MG63 (cell line): ENCODE results near the gene CSAG1. TPM values are rescaled to one million over a fixed set of nuclear protein-coding genes. Genes with fewer than 3 reads are reported as not detected.
"Not testable (repeated sequence)": the region's sequence is repeated elsewhere in the genome, so short reads cannot be mapped to it uniquely, and the experiment has no call there.

ENCODE experiments used
- DNase-seq: peaks from one replicate; pipeline ENCODE4 v3.0.0-alpha.2; 2020
- H3K27me3 ChIP-seq: fragments of 250-450 bp; sonication (Bioruptor Pico); 2 replicates; pipeline ENCODE4 v1.5.1; 2020; ENCODE audit warnings: mild to moderate bottlenecking, moderate library complexity
- H3K36me3 ChIP-seq: fragments of 250-450 bp; sonication (Bioruptor Pico); 2 replicates; pipeline ENCODE4 v1.5.1; 2020; ENCODE audit warnings: mild to moderate bottlenecking, moderate library complexity
- H3K4me3 ChIP-seq: fragments of 250-450 bp; sonication (Bioruptor Pico); 2 replicates; pipeline ENCODE4 v1.5.1; 2020; ENCODE audit warnings: mild to moderate bottlenecking, moderate library complexity
- H3K9me3 ChIP-seq: fragments of 250-450 bp; sonication (Bioruptor Pico); 2 replicates; pipeline ENCODE4 v1.5.1; 2020; ENCODE audit warnings: mild to moderate bottlenecking, moderate library complexity
- total RNA-seq: library from RNA; depleted of rRNA; stranded (reverse); fragments of >200 nt; shearing (Covaris generic); gene quantifications from 2 replicates; pipeline ENCODE4 v1.2.3, GENCODE V29; 2014; ENCODE audit warnings: low replicate concordance; rRNA removed

The CSAG1 gene
- total RNA-seq, 1 experiment from 2014 or later, result not detected

DNA sequence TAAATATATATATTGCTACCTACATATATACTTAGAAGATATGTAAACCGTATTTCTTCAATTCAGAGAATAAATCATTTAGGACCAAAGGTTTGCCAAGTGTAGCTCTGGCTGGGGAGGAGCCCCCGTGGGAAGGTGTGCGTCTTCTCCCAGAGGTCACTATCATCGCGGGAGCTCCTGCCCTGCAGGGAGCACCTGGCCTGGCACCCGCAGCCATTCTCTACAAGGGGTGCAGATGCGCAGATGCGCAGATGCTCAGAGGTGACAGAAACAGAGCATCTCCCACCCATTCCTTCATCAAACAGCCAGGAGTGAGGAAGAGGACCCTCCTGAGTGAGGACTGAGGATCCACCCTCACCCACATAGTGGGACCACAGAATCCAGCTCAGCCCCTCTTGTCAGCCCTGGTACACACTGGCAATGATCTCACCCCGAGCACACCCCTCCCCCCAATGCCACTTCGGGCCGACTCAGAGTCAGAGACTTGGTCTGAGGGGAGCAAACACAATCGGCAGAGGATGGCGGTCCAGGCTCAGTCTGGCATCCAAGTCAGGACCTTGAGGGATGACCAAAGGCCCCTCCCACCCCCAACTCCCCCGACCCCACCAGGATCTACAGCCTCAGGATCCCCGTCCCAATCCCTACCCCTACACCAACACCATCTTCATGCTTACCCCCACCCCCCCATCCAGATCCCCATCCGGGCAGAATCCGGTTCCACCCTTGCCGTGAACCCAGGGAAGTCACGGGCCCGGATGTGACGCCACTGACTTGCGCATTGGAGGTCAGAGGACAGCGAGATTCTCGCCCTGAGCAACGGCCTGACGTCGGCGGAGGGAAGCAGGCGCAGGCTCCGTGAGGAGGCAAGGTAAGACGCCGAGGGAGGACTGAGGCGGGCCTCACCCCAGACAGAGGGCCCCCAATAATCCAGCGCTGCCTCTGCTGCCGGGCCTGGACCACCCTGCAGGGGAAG, 19.4 kb downstream of the CSAG1 start, which contains the start of gene MAGEA2B:
Gene MAGEA2B, plus strand, starts transcription at position 814 of the 973 bp plus-strand sequence. CDS start 2,479 bp downstream, outside the sequence.
- H3K4me3 ChIP-seq, DNase-seq, H3K9me3 ChIP-seq, H3K27me3 ChIP-seq, H3K36me3 ChIP-seq: not testable (repeated sequence)

GRCh38 chrX:152713195-152713594, 20.3 kb downstream of the CSAG1 start:
- H3K27me3 ChIP-seq, H3K4me3 ChIP-seq, H3K9me3 ChIP-seq, H3K36me3 ChIP-seq, DNase-seq: not testable (repeated sequence)

DNA sequence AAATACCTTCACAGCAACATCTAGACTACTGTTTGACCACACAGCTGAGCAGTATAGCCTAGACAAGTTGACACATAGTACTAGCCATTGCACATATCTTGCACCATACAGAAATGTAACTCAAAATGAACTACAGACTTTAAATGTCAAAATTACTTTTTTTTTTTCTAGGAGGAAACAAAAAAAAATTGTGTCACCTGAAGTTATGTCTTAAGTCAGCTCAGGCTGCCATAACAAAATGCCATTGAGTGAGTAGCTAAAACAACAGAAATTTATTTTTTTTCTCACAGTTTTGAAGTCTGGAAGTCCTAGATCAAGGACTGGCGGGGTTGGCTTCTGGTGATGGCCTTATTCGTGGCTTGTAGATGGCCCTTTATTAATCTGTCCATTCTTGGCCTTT, 24.3 kb downstream of the CSAG1 start, which contains the start of gene CSAG2:
Gene CSAG2, minus strand, starts transcription at position 101 of the 400 bp plus-strand sequence. CDS start 161 bp downstream, outside the sequence.
- H3K27me3 ChIP-seq, DNase-seq, H3K36me3 ChIP-seq, H3K4me3 ChIP-seq, H3K9me3 ChIP-seq: not testable (repeated sequence)

DNA sequence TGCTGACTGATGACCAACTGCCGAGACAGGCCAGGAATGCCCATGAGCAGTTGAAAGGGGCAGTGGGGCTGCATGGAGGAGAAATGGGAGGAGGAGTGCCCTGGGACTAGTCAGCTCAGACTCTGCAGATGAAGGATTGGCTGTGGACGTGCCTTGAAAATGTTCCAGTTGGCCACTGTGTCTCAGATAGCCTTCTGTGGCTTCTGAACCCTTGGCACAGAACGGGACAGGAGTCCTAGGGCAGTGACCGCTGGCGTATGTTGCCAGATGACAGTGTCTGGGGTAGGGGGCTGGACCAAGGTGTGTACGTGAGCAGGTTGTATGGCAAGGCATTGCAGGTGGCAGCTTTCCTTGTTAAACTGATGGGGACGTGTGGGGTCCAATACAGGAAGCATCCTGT, 27.0 kb downstream of the CSAG1 start:
- not testable (repeated sequence) for H3K27me3 ChIP-seq, H3K36me3 ChIP-seq, DNase-seq, H3K9me3 ChIP-seq, H3K4me3 ChIP-seq

DNA sequence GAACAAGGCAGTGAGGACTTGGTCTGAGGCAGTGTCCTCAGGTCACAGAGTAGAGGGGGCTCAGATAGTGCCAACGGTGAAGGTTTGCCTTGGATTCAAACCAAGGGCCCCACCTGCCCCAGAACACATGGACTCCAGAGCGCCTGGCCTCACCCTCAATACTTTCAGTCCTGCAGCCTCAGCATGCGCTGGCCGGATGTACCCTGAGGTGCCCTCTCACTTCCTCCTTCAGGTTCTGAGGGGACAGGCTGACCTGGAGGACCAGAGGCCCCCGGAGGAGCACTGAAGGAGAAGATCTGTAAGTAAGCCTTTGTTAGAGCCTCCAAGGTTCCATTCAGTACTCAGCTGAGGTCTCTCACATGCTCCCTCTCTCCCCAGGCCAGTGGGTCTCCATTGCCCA, 33.1 kb downstream of the CSAG1 start:
- not testable (repeated sequence) for H3K36me3 ChIP-seq, DNase-seq, H3K27me3 ChIP-seq, H3K4me3 ChIP-seq, H3K9me3 ChIP-seq

DNA sequence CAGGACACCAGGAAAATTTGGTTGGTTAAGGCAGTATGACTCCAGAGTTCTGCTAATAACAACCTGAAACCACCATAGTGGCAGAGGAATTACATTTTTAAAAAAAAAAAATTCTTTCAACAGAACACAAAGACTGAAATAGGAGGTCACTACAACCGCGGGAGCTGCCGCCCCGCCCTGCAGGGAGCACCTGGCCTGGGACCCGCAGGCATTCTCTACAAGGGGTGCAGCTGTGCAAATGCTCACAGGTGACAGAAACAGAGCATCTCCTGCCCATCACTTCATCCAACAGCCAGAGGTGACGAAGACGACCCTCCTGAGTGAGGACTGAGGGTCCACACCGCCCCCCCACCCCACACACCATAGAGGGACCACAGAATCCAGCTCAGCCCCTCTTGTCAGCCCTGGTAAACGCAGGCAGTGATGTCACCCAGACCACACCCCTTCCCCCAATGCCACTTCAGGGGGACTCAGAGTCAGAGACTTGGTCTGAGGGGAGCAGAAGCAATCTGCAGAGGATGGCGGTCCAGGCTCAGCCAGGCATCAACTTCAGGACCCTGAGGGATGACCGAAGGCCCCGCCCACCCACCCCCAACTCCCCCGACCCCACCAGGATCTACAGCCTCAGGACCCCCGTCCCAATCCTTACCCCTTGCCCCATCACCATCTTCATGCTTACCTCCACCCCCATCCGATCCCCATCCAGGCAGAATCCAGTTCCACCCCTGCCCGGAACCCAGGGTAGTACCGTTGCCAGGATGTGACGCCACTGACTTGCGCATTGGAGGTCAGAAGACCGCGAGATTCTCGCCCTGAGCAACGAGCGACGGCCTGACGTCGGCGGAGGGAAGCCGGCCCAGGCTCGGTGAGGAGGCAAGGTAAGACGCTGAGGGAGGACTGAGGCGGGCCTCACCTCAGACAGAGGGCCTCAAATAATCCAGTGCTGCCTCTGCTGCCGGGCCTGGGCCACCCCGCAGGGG, 35.3 kb downstream of the CSAG1 start, which contains the start of gene MAGEA3:
Gene MAGEA3, plus strand, starts transcription at position 843 of the 980 bp plus-strand sequence. CDS start 2,039 bp downstream, outside the sequence.
- not testable (repeated sequence) for H3K36me3 ChIP-seq, DNase-seq, H3K9me3 ChIP-seq, H3K27me3 ChIP-seq, H3K4me3 ChIP-seq

GRCh38 chrX:152681012-152681411, 52.5 kb downstream of the CSAG1 start:
- not testable (repeated sequence) for DNase-seq, H3K9me3 ChIP-seq, H3K4me3 ChIP-seq, H3K36me3 ChIP-seq, H3K27me3 ChIP-seq

Other genes with a start within 250 kb of the CSAG1 start
- gene GABRQ, start 95.8 kb downstream of the CSAG1 start, total RNA-seq, result 1.2 and 2.5 TPM in 2 replicates
- not detected in 2 replicates for gene MAGEA3, start 34.9 kb downstream of the CSAG1 start, total RNA-seq
- not detected in 2 replicates for gene CSAG2, start 24.4 kb downstream of the CSAG1 start, total RNA-seq
- gene MAGEA2B, start 19.1 kb downstream of the CSAG1 start, total RNA-seq, result not detected in 2 replicates
- not detected in 2 replicates for gene MAGEA12, start within 50 bp of the CSAG1 start, total RNA-seq
- gene MAGEA2, start 20.1 kb upstream of the CSAG1 start, total RNA-seq, result not detected in 2 replicates
- not detected in 2 replicates for gene CSAG3, start 25.5 kb upstream of the CSAG1 start, total RNA-seq
- not detected in 2 replicates for gene MAGEA6, start 36.0 kb upstream of the CSAG1 start, total RNA-seq
- gene CETN2, start 97.0 kb upstream of the CSAG1 start, total RNA-seq, result 45.3 and 73.4 TPM in 2 replicates
- 32.3 and 40.9 TPM in 2 replicates for gene NSDHL, start 97.3 kb upstream of the CSAG1 start, total RNA-seq
- gene ZNF185, start 164.3 kb upstream of the CSAG1 start, total RNA-seq, result 0.63 and 2.4 TPM in 2 replicates